ENCODE measurements around the gene FOXRED2. TPM values are rescaled to one million over a fixed set of nuclear protein-coding genes. Genes with fewer than 3 reads are reported as not detected.

Gene FOXRED2
- polyA plus RNA-seq, 4 donors: 23.0 to 28.4 (median 26.2) TPM

GRCh38 chr22:36471341-36471821 is 35.5 kb downstream of the FOXRED2 start:
- no peak for DNase-seq (ENCODE audit: low read depth in 4 of 4, low spot score in 2 of 4)

GRCh38 chr22:36470994-36471331 is 35.9 kb downstream of the FOXRED2 start:
- no peak for DNase-seq (ENCODE audit: low read depth in 4 of 4, low spot score in 2 of 4)

- DNase-seq (ENCODE audit: low read depth in 4 of 4, low spot score in 2 of 4): peak in 3 of 4 donors; percentile 55 to 81 (median 67)
These were observed 36.5 kb downstream of the FOXRED2 start for GRCh38 chr22:36470162-36470993.

GRCh38 chr22:36469094-36469710 is 37.6 kb downstream of the FOXRED2 start:
- DNase-seq (ENCODE audit: low read depth in 4 of 4, low spot score in 2 of 4): no peak

GRCh38 chr22:36467946-36468345 is 38.9 kb downstream of the FOXRED2 start:
- no peak for DNase-seq (ENCODE audit: low read depth in 4 of 4, low spot score in 2 of 4)

GRCh38 chr22:36467042-36467810 is 39.6 kb downstream of the FOXRED2 start:
- DNase-seq (ENCODE audit: low read depth in 4 of 4, low spot score in 2 of 4): no peak

GRCh38 chr22:36466258-36466657 is 40.6 kb downstream of the FOXRED2 start:
- no peak for DNase-seq (ENCODE audit: low read depth in 4 of 4, low spot score in 2 of 4)

- DNase-seq (ENCODE audit: low read depth in 4 of 4, low spot score in 2 of 4): no peak
These were observed 41.4 kb downstream of the FOXRED2 start for GRCh38 chr22:36465232-36466021.

- DNase-seq (ENCODE audit: low read depth in 4 of 4, low spot score in 2 of 4): no peak
These were observed 42.1 kb downstream of the FOXRED2 start for GRCh38 chr22:36464715-36465231.

- no peak for DNase-seq (ENCODE audit: low read depth in 4 of 4, low spot score in 2 of 4)
These were observed 43.1 kb downstream of the FOXRED2 start for GRCh38 chr22:36463783-36464184.

GRCh38 chr22:36461665-36462649 is 44.9 kb downstream of the FOXRED2 start:
- no peak for DNase-seq (ENCODE audit: low read depth in 4 of 4, low spot score in 2 of 4)

GRCh38 chr22:36460202-36460601 is 46.6 kb downstream of the FOXRED2 start:
- no peak for DNase-seq (ENCODE audit: low read depth in 4 of 4, low spot score in 2 of 4)

GRCh38 chr22:36457688-36458450 is 49.0 kb downstream of the FOXRED2 start:
- DNase-seq (ENCODE audit: low read depth in 4 of 4, low spot score in 2 of 4): no peak

- DNase-seq (ENCODE audit: low read depth in 4 of 4, low spot score in 2 of 4): no peak
These were observed 50.4 kb downstream of the FOXRED2 start for GRCh38 chr22:36456464-36456845.

- no peak for DNase-seq (ENCODE audit: low read depth in 4 of 4, low spot score in 2 of 4)
These were observed 51.0 kb downstream of the FOXRED2 start for GRCh38 chr22:36455571-36456463.

GRCh38 chr22:36454916-36455570 is 51.8 kb downstream of the FOXRED2 start:
- DNase-seq (ENCODE audit: low read depth in 4 of 4, low spot score in 2 of 4): peak in 2 of 4 donors; percentile 62 to 79

GRCh38 chr22:36453855-36454378 is 52.9 kb downstream of the FOXRED2 start:
- no peak for DNase-seq (ENCODE audit: low read depth in 4 of 4, low spot score in 2 of 4)
